ENCODE data around the gene TMEM62. TPM values are rescaled to one million over a fixed set of nuclear protein-coding genes. Genes with fewer than 3 reads are reported as not detected.
"Not testable (repeated sequence)": the region's sequence is repeated elsewhere in the genome, so short reads cannot be mapped to it uniquely, and the experiment has no call there.

TMEM62 gene
- total and polyA plus RNA-seq, 2 experiments from 2014 or later = 17.3 to 34.0 TPM

DNA sequence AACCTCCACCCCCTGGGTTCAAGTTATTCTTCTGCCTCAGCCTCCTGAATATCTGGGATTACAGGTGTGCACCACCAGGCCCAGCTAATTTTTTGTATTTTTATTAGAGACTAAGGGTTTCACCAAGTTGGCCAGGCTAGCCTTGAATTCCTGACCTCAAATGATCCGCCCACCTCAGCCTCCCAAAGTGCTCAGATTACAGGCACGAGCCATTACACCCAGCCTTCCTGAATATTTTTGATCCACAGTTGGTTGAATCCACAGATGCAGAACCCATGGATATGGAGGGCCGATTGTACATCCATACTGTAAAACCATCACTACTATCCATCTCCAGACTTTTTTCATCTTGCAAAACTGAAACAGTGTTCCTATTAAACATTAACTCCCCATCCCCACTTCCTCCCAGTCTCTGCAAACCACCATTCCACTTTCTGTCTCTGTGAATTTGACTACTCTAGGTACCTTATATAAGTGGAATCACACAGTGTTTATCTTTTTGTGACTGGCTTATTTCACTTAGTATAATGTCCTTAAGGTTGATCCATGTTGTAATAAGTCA, 8.2 kb upstream of the TMEM62 start:
- no peaks in the 10 kb centered on the region for H3K36me3 ChIP-seq (replicated peaks; ENCODE audit: insufficient read depth, low read depth)
- no peaks in the 10 kb centered on the region for H3K27me3 ChIP-seq
- H3K4me3 ChIP-seq = no peak overlapping the region
- H3K27ac ChIP-seq = no peak overlapping the region
- H3K79me2 ChIP-seq = no peaks in the 10 kb centered on the region
- no peak for DNase-seq (ENCODE audit: low spot score)
- H3K4me1 ChIP-seq (ENCODE audit: insufficient read depth) = no peaks in the 10 kb centered on the region
- H4K20me1 ChIP-seq (ENCODE audit: insufficient read depth, poor library complexity, severe bottlenecking) = no peaks in the 10 kb centered on the region
- whole genome bisulfite sequencing (ENCODE audit: low lambda C conversion rate, missing lambda C conversion rate) = 57% methylated on average over 3 of the region's 3 CpGs
- TF ChIP-seq, protein P1, sequence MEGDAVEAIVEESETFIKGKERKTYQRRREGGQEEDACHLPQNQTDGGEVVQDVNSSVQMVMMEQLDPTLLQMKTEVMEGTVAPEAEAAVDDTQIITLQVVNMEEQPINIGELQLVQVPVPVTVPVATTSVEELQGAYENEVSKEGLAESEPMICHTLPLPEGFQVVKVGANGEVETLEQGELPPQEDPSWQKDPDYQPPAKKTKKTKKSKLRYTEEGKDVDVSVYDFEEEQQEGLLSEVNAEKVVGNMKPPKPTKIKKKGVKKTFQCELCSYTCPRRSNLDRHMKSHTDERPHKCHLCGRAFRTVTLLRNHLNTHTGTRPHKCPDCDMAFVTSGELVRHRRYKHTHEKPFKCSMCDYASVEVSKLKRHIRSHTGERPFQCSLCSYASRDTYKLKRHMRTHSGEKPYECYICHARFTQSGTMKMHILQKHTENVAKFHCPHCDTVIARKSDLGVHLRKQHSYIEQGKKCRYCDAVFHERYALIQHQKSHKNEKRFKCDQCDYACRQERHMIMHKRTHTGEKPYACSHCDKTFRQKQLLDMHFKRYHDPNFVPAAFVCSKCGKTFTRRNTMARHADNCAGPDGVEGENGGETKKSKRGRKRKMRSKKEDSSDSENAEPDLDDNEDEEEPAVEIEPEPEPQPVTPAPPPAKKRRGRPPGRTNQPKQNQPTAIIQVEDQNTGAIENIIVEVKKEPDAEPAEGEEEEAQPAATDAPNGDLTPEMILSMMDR (IDR thresholded peaks at IDR 0.05; ENCODE audit: poor library complexity) = no peak
- TF ChIP-seq EZH2 (IDR thresholded peaks at IDR 0.05; ENCODE audit: borderline replicate concordance) = no peak
- H3K9me2 ChIP-seq (replicated peaks; ENCODE audit: insufficient read depth) = no peaks in the 10 kb centered on the region
- H3K9me3 ChIP-seq (ENCODE audit: low read depth) = no peaks in the 10 kb centered on the region
- no peak overlapping the region for H2AFZ ChIP-seq
- no peak overlapping the region for H3K4me2 ChIP-seq

DNA sequence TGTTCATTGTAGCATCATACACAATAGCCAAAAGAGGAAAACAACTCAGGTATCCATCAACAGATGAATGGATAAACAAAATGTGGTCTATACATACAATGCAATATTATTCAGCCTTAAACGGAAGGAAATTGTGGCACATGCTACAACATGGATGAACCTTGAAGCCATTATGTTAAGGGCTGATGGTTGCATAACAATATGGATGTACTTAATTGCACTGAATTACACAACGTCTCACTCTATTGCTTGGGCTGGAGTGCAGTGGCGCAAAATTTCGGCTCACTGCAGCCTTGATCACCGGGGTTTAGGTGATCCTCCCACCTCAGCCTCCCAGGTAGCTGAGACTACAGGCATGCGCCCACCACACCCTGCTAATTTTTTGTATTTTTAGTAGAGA, 7.0 kb upstream of the TMEM62 start:
- Histone ChIP-seq H2AFZ (no peak overlapping the region), H4K20me1 (ENCODE audit: insufficient read depth, poor library complexity, severe bottlenecking) (no peaks in the 10 kb centered on the region), H3K27me3 (no peaks in the 10 kb centered on the region), H3K79me2 (no peaks in the 10 kb centered on the region), H3K27ac (no peak overlapping the region), H3K4me2 (no peak overlapping the region), H3K36me3 (replicated peaks; ENCODE audit: insufficient read depth, low read depth) (no peaks in the 10 kb centered on the region), H3K9me3 (ENCODE audit: low read depth) (no peaks in the 10 kb centered on the region), H3K4me1 (ENCODE audit: insufficient read depth) (no peaks in the 10 kb centered on the region), H3K4me3 (no peak overlapping the region), H3K9me2 (replicated peaks; ENCODE audit: insufficient read depth) (no peaks in the 10 kb centered on the region)
- no peak for DNase-seq (ENCODE audit: low spot score)
- 94% methylated on average over 6 of the region's 6 CpGs for WGBS (ENCODE audit: low lambda C conversion rate, missing lambda C conversion rate)
- TF ChIP-seq, protein P1 (IDR thresholded peaks at IDR 0.05; ENCODE audit: poor library complexity) = no peak
- TF ChIP-seq EZH2phosphoT487 (IDR thresholded peaks at IDR 0.05; ENCODE audit: low read depth, severe bottlenecking, unreplicated experiment) = no peak
- TF ChIP-seq EZH2 (IDR thresholded peaks at IDR 0.05; ENCODE audit: borderline replicate concordance) = no peak

DNA sequence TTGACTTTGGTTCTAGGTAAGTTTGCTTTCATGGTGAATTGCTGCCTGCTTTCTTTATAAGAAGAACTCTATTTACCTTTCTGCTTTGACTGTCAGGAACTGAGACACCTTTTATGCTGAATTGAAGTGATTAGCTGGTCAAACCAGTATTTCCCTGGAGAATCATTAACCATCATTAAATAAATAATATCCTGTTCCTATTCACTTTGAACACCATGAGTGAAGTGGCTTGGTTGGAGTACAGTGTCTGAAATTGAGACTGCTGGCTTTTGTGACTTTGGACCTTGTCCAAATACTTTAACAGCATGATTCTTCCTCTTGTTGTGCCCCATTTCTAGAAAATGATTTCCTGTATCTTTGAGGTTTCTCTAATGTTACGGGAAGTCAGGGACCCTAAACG, 5.6 kb upstream of the TMEM62 start:
- no peaks in the 10 kb centered on the region for H3K9me2 ChIP-seq (replicated peaks; ENCODE audit: insufficient read depth)
- no peaks in the 10 kb centered on the region for H3K9me3 ChIP-seq (ENCODE audit: low read depth)
- H2AFZ ChIP-seq = no peak overlapping the region
- H4K20me1 ChIP-seq (ENCODE audit: insufficient read depth, poor library complexity, severe bottlenecking) = no peaks in the 10 kb centered on the region
- no peaks in the 10 kb centered on the region for H3K4me1 ChIP-seq (ENCODE audit: insufficient read depth)
- TF ChIP-seq, protein P1 (IDR thresholded peaks at IDR 0.05; ENCODE audit: poor library complexity) = no peak
- no peak for TF ChIP-seq EZH2 (IDR thresholded peaks at IDR 0.05; ENCODE audit: borderline replicate concordance)
- no peak for TF ChIP-seq EZH2phosphoT487 (IDR thresholded peaks at IDR 0.05; ENCODE audit: low read depth, severe bottlenecking, unreplicated experiment)
- DNase-seq (ENCODE audit: low spot score) = peak; percentile 36
- H3K27ac ChIP-seq = peak overlapping the region; percentile 81
- no peaks in the 10 kb centered on the region for H3K79me2 ChIP-seq
- H3K4me2 ChIP-seq = peak overlapping the region; percentile 47
- WGBS (ENCODE audit: low lambda C conversion rate, missing lambda C conversion rate) = 55% methylated on average over 2 of the region's 2 CpGs
- H3K4me3 ChIP-seq = no peak overlapping the region
- no peaks in the 10 kb centered on the region for H3K27me3 ChIP-seq
- no peaks in the 10 kb centered on the region for H3K36me3 ChIP-seq (replicated peaks; ENCODE audit: insufficient read depth, low read depth)

DNA sequence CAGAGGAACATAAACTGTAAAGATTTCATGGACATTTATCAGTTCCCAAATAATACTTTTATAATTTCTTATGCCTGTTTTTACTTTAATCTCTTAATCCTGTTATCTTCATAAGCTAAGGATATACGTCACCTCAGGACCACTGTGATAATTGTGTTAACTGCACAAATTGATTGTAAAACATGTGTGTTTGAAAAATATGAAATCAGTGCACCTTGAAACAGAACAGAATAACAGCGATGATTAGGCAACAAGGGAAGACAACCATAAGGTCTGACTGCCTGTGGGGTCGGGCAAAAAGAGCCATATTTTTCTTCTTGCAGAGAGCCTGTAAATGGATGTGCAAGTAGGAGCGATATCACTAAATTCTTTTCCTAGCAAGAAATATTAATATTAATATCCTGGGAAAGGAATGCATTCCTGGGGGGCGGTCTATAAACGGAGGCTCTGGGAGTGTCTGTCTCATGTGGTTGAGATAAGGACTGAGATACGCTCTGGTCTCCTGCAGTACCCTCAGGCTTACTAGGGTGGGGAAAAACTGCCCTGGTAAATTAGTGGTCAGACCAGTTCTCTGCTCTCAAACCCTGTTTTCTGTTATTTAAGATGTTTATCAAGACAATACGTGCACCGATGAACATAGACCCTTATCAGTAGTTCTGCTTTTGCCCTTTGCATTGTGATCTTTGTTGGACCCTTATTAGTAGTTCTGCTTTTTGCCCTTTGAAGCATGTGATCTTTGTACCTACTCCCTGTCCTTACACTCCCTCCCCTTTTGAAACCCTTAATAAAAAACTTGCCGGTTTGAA, 5.0 kb upstream of the TMEM62 start:
- WGBS (ENCODE audit: low lambda C conversion rate, missing lambda C conversion rate) = 59% methylated on average over 10 of the region's 10 CpGs
- H3K4me3 ChIP-seq; DNase-seq (ENCODE audit: low spot score): not testable (repeated sequence)

More for the DNA sequence above, 5.0 kb upstream of the TMEM62 start:
- not testable (repeated sequence) for H3K36me3 ChIP-seq (replicated peaks; ENCODE audit: insufficient read depth, low read depth); H3K79me2 ChIP-seq; H3K9me3 ChIP-seq (ENCODE audit: low read depth); H2AFZ ChIP-seq; H3K27me3 ChIP-seq; H4K20me1 ChIP-seq (ENCODE audit: insufficient read depth, poor library complexity, severe bottlenecking); H3K4me1 ChIP-seq (ENCODE audit: insufficient read depth); H3K9me2 ChIP-seq (replicated peaks; ENCODE audit: insufficient read depth)
- Histone ChIP-seq H3K4me2 (peak overlapping the region; percentile 47), H3K27ac (peak overlapping the region; percentile 81)

Measured in hepatocyte (in vitro differentiated cells).